NT2/D1 (cell line): Measurements from ENCODE around the gene ACTR3.

Source experiments
- DNase-seq: peaks from one replicate; pipeline ENCODE4 v3.0.0-alpha.2; 2011; ENCODE audit warnings: low read depth, low spot score
- H3K27me3 ChIP-seq: 2 replicates; pipeline ENCODE4 v1.6.0; 2011; ENCODE audit warnings: mild to moderate bottlenecking; ENCODE audit not compliant: insufficient read length, insufficient read depth
- H3K36me3 ChIP-seq: 2 replicates; pipeline ENCODE4 v1.6.1; 2011; ENCODE audit warnings: mild to moderate bottlenecking, low read length, mixed read lengths; ENCODE audit not compliant: insufficient read depth, insufficient read length
- H3K4me1 ChIP-seq: 2 replicates; pipeline ENCODE4 v1.5.1; 2011; ENCODE audit not compliant: insufficient read depth, insufficient read length
- H3K4me3 ChIP-seq: 2 replicates; pipeline ENCODE4 v1.5.1; 2011; ENCODE audit warnings: low read depth; ENCODE audit not compliant: insufficient read length
- H3K9ac ChIP-seq: 2 replicates; pipeline ENCODE4 v1.6.0; 2011; ENCODE audit warnings: low read depth; ENCODE audit not compliant: insufficient read length
- H3K9me3 ChIP-seq: 2 replicates; pipeline ENCODE4 v1.5.1; 2011; ENCODE audit warnings: mild to moderate bottlenecking, low read length; ENCODE audit not compliant: insufficient read depth
- SUZ12 ChIP-seq: IDR thresholded peaks from 2 replicates; pipeline ENCODE4 v1.6.1; 2011; ENCODE audit not compliant: insufficient read length, insufficient read depth; ENCODE audit errors: extremely low read depth
- YY1 ChIP-seq: IDR thresholded peaks from 2 replicates; pipeline ENCODE4 v1.6.1; 2011; ENCODE audit not compliant: insufficient read length, insufficient read depth
- ZNF274 ChIP-seq: IDR thresholded peaks from 2 replicates; pipeline ENCODE4 v1.6.1; 2011; ENCODE audit warnings: mild to moderate bottlenecking, low read depth, low read length

ACTR3 gene

GRCh38 chr2:113895819-113896563, 6.1 kb downstream of the ACTR3 start:
- no peak for DNase-seq
- H3K4me1 ChIP-seq: no peaks in the 10 kb centered on the region
- peaks cover 22% of the 10 kb centered on the region for H3K36me3 ChIP-seq
- no peak overlapping the region for H3K9ac ChIP-seq
- TF ChIP-seq YY1: no peak
- no peak for TF ChIP-seq SUZ12
- TF ChIP-seq ZNF274: no peak
- no peaks in the 10 kb centered on the region for H3K27me3 ChIP-seq
- no peak overlapping the region for H3K4me3 ChIP-seq
- no peaks in the 10 kb centered on the region for H3K9me3 ChIP-seq

- DNase-seq: no peak
- H3K4me1 ChIP-seq: no peaks in the 10 kb centered on the region
- H3K27me3 ChIP-seq: no peaks in the 10 kb centered on the region
- TF ChIP-seq SUZ12 (no peak), ZNF274 (no peak), YY1 (no peak)
- no peak overlapping the region for H3K9ac ChIP-seq
- peaks cover 27% of the 10 kb centered on the region for H3K36me3 ChIP-seq
- H3K4me3 ChIP-seq: no peak overlapping the region
- no peaks in the 10 kb centered on the region for H3K9me3 ChIP-seq
Observed at GRCh38 chr2:113896791-113897190, 6.9 kb downstream of the ACTR3 start.

- no peak for DNase-seq
- Histone ChIP-seq H3K9ac (no peak overlapping the region), H3K36me3 (peaks cover 26% of the 10 kb centered on the region), H3K27me3 (no peaks in the 10 kb centered on the region), H3K9me3 (no peaks in the 10 kb centered on the region), H3K4me1 (no peaks in the 10 kb centered on the region), H3K4me3 (no peak overlapping the region)
- no peak for TF ChIP-seq SUZ12
- TF ChIP-seq YY1: no peak
- TF ChIP-seq ZNF274: no peak
Observed at GRCh38 chr2:113898081-113898480, 8.2 kb downstream of the ACTR3 start.

GRCh38 chr2:113899166-113899565, 9.3 kb downstream of the ACTR3 start:
- TF ChIP-seq SUZ12 (no peak), ZNF274 (no peak), YY1 (no peak)
- no peak overlapping the region for H3K9ac ChIP-seq
- peaks cover 25% of the 10 kb centered on the region for H3K36me3 ChIP-seq
- no peak overlapping the region for H3K4me3 ChIP-seq
- DNase-seq: no peak
- H3K9me3 ChIP-seq: no peaks in the 10 kb centered on the region
- H3K27me3 ChIP-seq: no peaks in the 10 kb centered on the region
- no peaks in the 10 kb centered on the region for H3K4me1 ChIP-seq

GRCh38 chr2:113901943-113902342, 12.1 kb downstream of the ACTR3 start:
- Histone ChIP-seq H3K9ac (no peak overlapping the region), H3K4me1 (no peaks in the 10 kb centered on the region), H3K4me3 (no peak overlapping the region), H3K9me3 (no peaks in the 10 kb centered on the region), H3K36me3 (peaks cover 21% of the 10 kb centered on the region), H3K27me3 (no peaks in the 10 kb centered on the region)
- no peak for TF ChIP-seq ZNF274
- TF ChIP-seq YY1: no peak
- TF ChIP-seq SUZ12: no peak
- no peak for DNase-seq

- H3K4me3 ChIP-seq: no peak overlapping the region
- H3K9ac ChIP-seq: no peak overlapping the region
- H3K9me3 ChIP-seq: no peaks in the 10 kb centered on the region
- no peaks in the 10 kb centered on the region for H3K27me3 ChIP-seq
- no peak for DNase-seq
- no peaks in the 10 kb centered on the region for H3K4me1 ChIP-seq
- H3K36me3 ChIP-seq: peaks cover 19% of the 10 kb centered on the region
- no peak for TF ChIP-seq ZNF274
- TF ChIP-seq SUZ12: no peak
Observed at GRCh38 chr2:113905886-113906285, 16.0 kb downstream of the ACTR3 start.

- Histone ChIP-seq H3K4me1 (no peaks in the 10 kb centered on the region), H3K9me3 (no peaks in the 10 kb centered on the region), H3K4me3 (no peak overlapping the region), H3K27me3 (no peaks in the 10 kb centered on the region), H3K9ac (no peak overlapping the region), H3K36me3 (peaks cover 14% of the 10 kb centered on the region)
- TF ChIP-seq YY1 (no peak), SUZ12 (no peak), ZNF274 (no peak)
- DNase-seq: no peak
Observed at GRCh38 chr2:113906647-113907046, 16.8 kb downstream of the ACTR3 start.
